Measurements from ENCODE around the gene RNF148. TPM values are rescaled to one million over a fixed set of nuclear protein-coding genes. Genes with fewer than 3 reads are reported as not detected.
"Not testable (repeated sequence)": the region's sequence is repeated elsewhere in the genome, so short reads cannot be mapped to it uniquely, and the experiment has no call there.

Gene RNF148
- total RNA-seq, 1 donor from 2014 or later = 0.50 TPM

DNA sequence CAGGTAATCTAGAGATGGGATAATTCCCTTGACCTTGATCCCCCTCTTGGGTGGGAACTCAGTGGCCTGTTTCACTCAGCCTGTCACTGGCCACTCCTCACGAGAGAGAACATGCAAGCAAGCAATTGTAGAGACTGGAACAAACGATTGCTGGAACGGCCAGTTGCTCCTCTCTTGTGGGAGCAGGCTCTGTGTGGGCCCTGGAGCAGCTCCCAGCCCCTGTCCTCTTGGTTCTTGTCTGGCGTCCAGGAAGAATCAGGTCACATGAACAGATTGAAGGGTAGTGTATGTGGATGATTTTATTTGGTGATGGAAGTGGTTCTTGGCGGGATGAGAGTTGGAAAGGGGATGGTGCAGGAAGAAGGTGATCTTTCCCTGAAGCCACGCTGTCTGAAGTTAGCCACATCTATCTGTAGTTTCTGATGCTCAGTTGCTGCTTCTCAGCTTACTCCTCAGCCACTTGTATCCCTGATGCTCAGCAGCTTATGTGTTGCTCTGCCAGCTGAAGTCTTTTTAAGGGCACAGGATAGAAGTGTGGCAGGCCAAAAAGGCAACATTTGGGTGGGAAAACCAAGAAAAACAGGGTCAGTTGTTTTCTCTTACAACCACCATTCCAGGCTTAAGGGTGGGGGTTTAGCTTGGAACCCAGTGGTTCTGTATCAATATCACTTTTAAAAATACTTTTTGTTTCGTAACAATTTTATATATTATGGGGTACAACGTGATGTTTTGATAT is 19.7 kb downstream of the RNF148 start:
- Mint-ChIP-seq H3K27me3 (ENCODE audit: low read depth, unreplicated experiment) (no peaks in the 10 kb centered on the region), H3K36me3 (ENCODE audit: low read depth, unreplicated experiment) (peaks cover 3% of the 10 kb centered on the region), H3K27ac (ENCODE audit: unreplicated experiment) (no peak overlapping the region), H3K4me1 (ENCODE audit: low read depth, unreplicated experiment) (peaks cover 10% of the 10 kb centered on the region), H3K4me3 (ENCODE audit: unreplicated experiment) (no peak overlapping the region), H3K9me3 (ENCODE audit: unreplicated experiment) (peaks cover 7% of the 10 kb centered on the region)
- DNase-seq (ENCODE audit: low read depth) (no peak), FAIRE-seq (no peak)
- no peak overlapping the region for H3K4me3 ChIP-seq (ENCODE audit: insufficient read depth, low read depth, low read length)
- no peak overlapping the region for H3K27ac ChIP-seq (ENCODE audit: low read depth, low read length)
- no peaks in the 10 kb centered on the region for H3K4me1 ChIP-seq (ENCODE audit: insufficient read depth, low read length)
- H2AFZ ChIP-seq (ENCODE audit: low read depth, low read length) = no peak overlapping the region
- H3K9me3 ChIP-seq (ENCODE audit: insufficient read depth, low read depth, low read length) = no peaks in the 10 kb centered on the region
- H3K79me2 ChIP-seq (ENCODE audit: insufficient read depth, low read length) = no peaks in the 10 kb centered on the region
- no peaks in the 10 kb centered on the region for H3K36me3 ChIP-seq (ENCODE audit: insufficient read depth, low read length)
- H3K27me3 ChIP-seq (ENCODE audit: insufficient read depth, low read length) = no peaks in the 10 kb centered on the region
- no peak overlapping the region for H3K4me2 ChIP-seq (ENCODE audit: low read length)
- H4K20me1 ChIP-seq (ENCODE audit: insufficient read depth, low read length) = no peaks in the 10 kb centered on the region
- H3K9ac ChIP-seq (ENCODE audit: low read length) = no peak overlapping the region
- TF ChIP-seq EZH2 (IDR thresholded peaks at IDR 0.05; ENCODE audit: insufficient read depth, low read length) = no peak
- no peak for TF ChIP-seq CTCF (IDR thresholded peaks at IDR 0.05; ENCODE audit: insufficient read depth, low read depth, low read length)

- H3K36me3 ChIP-seq (ENCODE audit: insufficient read depth, low read length); H3K36me3 Mint-ChIP-seq (ENCODE audit: low read depth, unreplicated experiment); H3K27ac Mint-ChIP-seq (ENCODE audit: unreplicated experiment): not testable (repeated sequence)
These were observed 21.5 kb downstream of the RNF148 start for GRCh38 chr7:122681186-122681585.

GRCh38 chr7:122679813-122680212 is 22.9 kb downstream of the RNF148 start:
- Histone ChIP-seq H3K9ac (ENCODE audit: low read length) (no peak overlapping the region), H3K27me3 (ENCODE audit: insufficient read depth, low read length) (no peaks in the 10 kb centered on the region), H3K4me3 (ENCODE audit: insufficient read depth, low read depth, low read length) (no peak overlapping the region), H3K36me3 (ENCODE audit: insufficient read depth, low read length) (no peaks in the 10 kb centered on the region), H3K9me3 (ENCODE audit: insufficient read depth, low read depth, low read length) (no peaks in the 10 kb centered on the region), H3K79me2 (ENCODE audit: insufficient read depth, low read length) (no peaks in the 10 kb centered on the region), H4K20me1 (ENCODE audit: insufficient read depth, low read length) (no peaks in the 10 kb centered on the region), H3K4me1 (ENCODE audit: insufficient read depth, low read length) (peaks cover 6% of the 10 kb centered on the region), H3K4me2 (ENCODE audit: low read length) (no peak overlapping the region), H3K27ac (ENCODE audit: low read depth, low read length) (no peak overlapping the region), H2AFZ (ENCODE audit: low read depth, low read length) (no peak overlapping the region)
- H3K36me3 Mint-ChIP-seq (ENCODE audit: low read depth, unreplicated experiment) = peaks cover 3% of the 10 kb centered on the region
- FAIRE-seq = no peak
- peaks cover 7% of the 10 kb centered on the region for H3K9me3 Mint-ChIP-seq (ENCODE audit: unreplicated experiment)
- no peak for DNase-seq (ENCODE audit: low read depth)
- no peak for TF ChIP-seq EZH2 (IDR thresholded peaks at IDR 0.05; ENCODE audit: insufficient read depth, low read length)
- no peak for TF ChIP-seq CTCF (IDR thresholded peaks at IDR 0.05; ENCODE audit: insufficient read depth, low read depth, low read length)
- no peaks in the 10 kb centered on the region for H3K27me3 Mint-ChIP-seq (ENCODE audit: low read depth, unreplicated experiment)
- H3K4me1 Mint-ChIP-seq (ENCODE audit: low read depth, unreplicated experiment) = peaks cover 14% of the 10 kb centered on the region
- no peak overlapping the region for H3K4me3 Mint-ChIP-seq (ENCODE audit: unreplicated experiment)
- H3K27ac Mint-ChIP-seq (ENCODE audit: unreplicated experiment) = no peak overlapping the region

More at GRCh38 chr7:122681186-122681585, 21.5 kb downstream of the RNF148 start:
- not testable (repeated sequence) for H3K4me2 ChIP-seq (ENCODE audit: low read length); H3K4me3 Mint-ChIP-seq (ENCODE audit: unreplicated experiment); H3K4me1 ChIP-seq (ENCODE audit: insufficient read depth, low read length); H3K27ac ChIP-seq (ENCODE audit: low read depth, low read length); H4K20me1 ChIP-seq (ENCODE audit: insufficient read depth, low read length); H3K27me3 ChIP-seq (ENCODE audit: insufficient read depth, low read length); DNase-seq (ENCODE audit: low read depth); H3K9me3 Mint-ChIP-seq (ENCODE audit: unreplicated experiment); H2AFZ ChIP-seq (ENCODE audit: low read depth, low read length); H3K9me3 ChIP-seq (ENCODE audit: insufficient read depth, low read depth, low read length); H3K4me3 ChIP-seq (ENCODE audit: insufficient read depth, low read depth, low read length); H3K9ac ChIP-seq (ENCODE audit: low read length); H3K79me2 ChIP-seq (ENCODE audit: insufficient read depth, low read length); FAIRE-seq; H3K27me3 Mint-ChIP-seq (ENCODE audit: low read depth, unreplicated experiment)
- peaks cover 10% of the 10 kb centered on the region for H3K4me1 Mint-ChIP-seq (ENCODE audit: low read depth, unreplicated experiment)

GRCh38 chr7:122679269-122679709 is 23.4 kb downstream of the RNF148 start:
- H3K79me2 ChIP-seq (ENCODE audit: insufficient read depth, low read length); H3K9me3 ChIP-seq (ENCODE audit: insufficient read depth, low read depth, low read length); H3K4me2 ChIP-seq (ENCODE audit: low read length); H3K36me3 Mint-ChIP-seq (ENCODE audit: low read depth, unreplicated experiment); H3K36me3 ChIP-seq (ENCODE audit: insufficient read depth, low read length); H3K27me3 ChIP-seq (ENCODE audit: insufficient read depth, low read length); H4K20me1 ChIP-seq (ENCODE audit: insufficient read depth, low read length); H3K4me3 Mint-ChIP-seq (ENCODE audit: unreplicated experiment); H3K27me3 Mint-ChIP-seq (ENCODE audit: low read depth, unreplicated experiment); H3K9ac ChIP-seq (ENCODE audit: low read length); H3K4me1 ChIP-seq (ENCODE audit: insufficient read depth, low read length); DNase-seq (ENCODE audit: low read depth); H2AFZ ChIP-seq (ENCODE audit: low read depth, low read length); H3K27ac ChIP-seq (ENCODE audit: low read depth, low read length); FAIRE-seq; H3K4me3 ChIP-seq (ENCODE audit: insufficient read depth, low read depth, low read length); H3K9me3 Mint-ChIP-seq (ENCODE audit: unreplicated experiment): not testable (repeated sequence)
- peak overlapping the region; percentile 85 for H3K27ac Mint-ChIP-seq (ENCODE audit: unreplicated experiment)
- H3K4me1 Mint-ChIP-seq (ENCODE audit: low read depth, unreplicated experiment) = peaks cover 14% of the 10 kb centered on the region
